Breast epithelium (tissue), 4 donors: Measurements from ENCODE around the gene ZNF620. TPM values are rescaled to one million over a fixed set of nuclear protein-coding genes. Genes with fewer than 3 reads are reported as not detected.

ENCODE experiments used
- DNase-seq, 2 donors: peaks; one replicate each; pipeline ENCODE4 v3.0.0-alpha.2; 2019; ENCODE audit warnings: low spot score in 2 of 2
- H3K27ac ChIP-seq, 2 donors: fragments of 200-600 bp; sonication (generic) in 1 of 2; one replicate each; pipeline ENCODE4 v1.5.1; 2016 to 2019; ENCODE audit warnings: mild to moderate bottlenecking in 1 of 2
- H3K27me3 ChIP-seq, 2 donors: fragments of 200-600 bp; sonication (generic) in 1 of 2; one replicate each; pipeline versions ENCODE4 v1.5.1 to v1.6.0; 2017 to 2019; ENCODE audit warnings: control low read depth in 1 of 2, mild to moderate bottlenecking in 1 of 2
- H3K36me3 ChIP-seq: fragments of 200-600 bp; one replicate; pipeline ENCODE4 v1.5.1; 2019
- H3K4me1 ChIP-seq, 2 donors: fragments of 200-600 bp; sonication (generic); one replicate each; pipeline ENCODE4 v1.5.1; 2016 to 2019; ENCODE audit warnings: control low read depth in 1 of 2
- H3K4me3 ChIP-seq, 3 donors: fragments of 200-600 bp; sonication (generic); 1 replicate in 2 of 3; 2 replicates in 1 of 3; pipeline ENCODE4 v1.5.1; 2016 to 2019; ENCODE audit warnings: mild to moderate bottlenecking in 3 of 3, moderate library complexity in 2 of 3
- H3K9me3 ChIP-seq, 2 donors: fragments of 200-600 bp; sonication (generic) in 1 of 2; one replicate each; pipeline ENCODE4 v1.5.1; 2016 to 2019; ENCODE audit warnings: control low read depth in 1 of 2
- CTCF ChIP-seq, 3 donors: fragments of 450-650 bp; IDR thresholded peaks; one replicate each; pipeline ENCODE4 v1.5.1; 2016 to 2017; ENCODE audit warnings: antibody characterized with exemption in 3 of 3, mild to moderate bottlenecking in 3 of 3, moderate library complexity in 3 of 3
- POLR2A ChIP-seq: fragments of 450-650 bp; IDR thresholded peaks from one replicate; pipeline ENCODE4 v1.6.1; 2016; ENCODE audit warnings: antibody characterized with exemption, mild to moderate bottlenecking, moderate library complexity
- POLR2AphosphoS5 ChIP-seq, 3 donors: sonication (generic); formaldehyde crosslinking; IDR thresholded peaks; one replicate each; pipeline ENCODE4 v1.6.1; 2017; ENCODE audit warnings: antibody characterized with exemption in 3 of 3
- intact Hi-C: fragments of 100-400 bp; cut with DNase I; formaldehyde crosslinking; loops from one replicate; pipeline ENCODE4 v1.15.1; 2023; ENCODE audit warnings: low total_unique reads
- total RNA-seq, 3 donors: library from RNA; depleted of rRNA; stranded (reverse); fragments of >200 nt; gene quantifications; one replicate each; pipeline ENCODE4 v1.1.0, GENCODE V29; 2016

The ZNF620 gene
- total RNA-seq, 3 donors from 2014 or later = 0.96 to 6.2 (median 4.1) TPM

- DNase-seq = no peak
- intact Hi-C loops = no loop called here
- no peak for TF ChIP-seq POLR2AphosphoS5 (IDR thresholded peaks at IDR 0.05)
- TF ChIP-seq POLR2A = no peak
- no peak for TF ChIP-seq CTCF (IDR thresholded peaks at IDR 0.05)
Observed at GRCh38 chr3:40490916-40491315, 14.9 kb upstream of the ZNF620 start.

GRCh38 chr3:40494698-40495097 lies 11.1 kb upstream of the ZNF620 start:
- H3K4me1 ChIP-seq = no peaks in the 10 kb centered on the region
- H3K4me3 ChIP-seq = no peak overlapping the region
- TF ChIP-seq POLR2AphosphoS5 (IDR thresholded peaks at IDR 0.05) = no peak
- TF ChIP-seq CTCF (IDR thresholded peaks at IDR 0.05) = no peak
- no peak for TF ChIP-seq POLR2A
- H3K36me3 ChIP-seq = no peaks in the 10 kb centered on the region
- no peak overlapping the region for H3K27ac ChIP-seq
- no peaks in the 10 kb centered on the region for H3K27me3 ChIP-seq
- no peaks in the 10 kb centered on the region for H3K9me3 ChIP-seq
- intact Hi-C loops = no loop called here
- no peak for DNase-seq

More at GRCh38 chr3:40490916-40491315, 14.9 kb upstream of the ZNF620 start:
- H3K4me1 ChIP-seq = no peaks in the 10 kb centered on the region
- no peak overlapping the region for H3K4me3 ChIP-seq
- H3K27ac ChIP-seq = no peak overlapping the region
- no peaks in the 10 kb centered on the region for H3K27me3 ChIP-seq
- H3K9me3 ChIP-seq = peaks cover 23 to 28% of the 10 kb centered on the region in 2 donors
- peaks cover 13% of the 10 kb centered on the region for H3K36me3 ChIP-seq

- no peak for DNase-seq
- Histone ChIP-seq H3K27ac (no peak overlapping the region), H3K4me3 (no peak overlapping the region), H3K27me3 (no peaks in the 10 kb centered on the region), H3K9me3 (no peaks in the 10 kb centered on the region), H3K36me3 (no peaks in the 10 kb centered on the region), H3K4me1 (no peaks in the 10 kb centered on the region)
- TF ChIP-seq CTCF (IDR thresholded peaks at IDR 0.05) = no peak
- no peak for TF ChIP-seq POLR2AphosphoS5 (IDR thresholded peaks at IDR 0.05)
- TF ChIP-seq POLR2A = no peak
- intact Hi-C loops = no loop called here
Observed at GRCh38 chr3:40497288-40497687, 8.6 kb upstream of the ZNF620 start.

- Histone ChIP-seq H3K9me3 (no peaks in the 10 kb centered on the region), H3K27me3 (no peaks in the 10 kb centered on the region), H3K4me1 (no peaks in the 10 kb centered on the region), H3K4me3 (no peak overlapping the region), H3K36me3 (no peaks in the 10 kb centered on the region), H3K27ac (no peak overlapping the region)
- intact Hi-C loops = no loop called here
- TF ChIP-seq CTCF (IDR thresholded peaks at IDR 0.05) = no peak
- no peak for TF ChIP-seq POLR2AphosphoS5 (IDR thresholded peaks at IDR 0.05)
- TF ChIP-seq POLR2A = no peak
- no peak for DNase-seq
Observed at GRCh38 chr3:40499952-40500351, 5.9 kb upstream of the ZNF620 start.

GRCh38 chr3:40502034-40502433 lies 3.8 kb upstream of the ZNF620 start:
- no peaks in the 10 kb centered on the region for H3K27me3 ChIP-seq
- H3K4me3 ChIP-seq = no peak overlapping the region
- no peak for TF ChIP-seq POLR2AphosphoS5 (IDR thresholded peaks at IDR 0.05)
- no peak for TF ChIP-seq POLR2A
- no peak for TF ChIP-seq CTCF (IDR thresholded peaks at IDR 0.05)
- H3K27ac ChIP-seq = no peak overlapping the region
- no peaks in the 10 kb centered on the region for H3K9me3 ChIP-seq
- H3K36me3 ChIP-seq = no peaks in the 10 kb centered on the region
- no peaks in the 10 kb centered on the region for H3K4me1 ChIP-seq
- intact Hi-C loops = no loop called here
- no peak for DNase-seq
